NT2/D1 (cell line): Measurements from ENCODE around the gene HMX2.
"Not testable (repeated sequence)": the region's sequence is repeated elsewhere in the genome, so short reads cannot be mapped to it uniquely, and the experiment has no call there.

ENCODE experiments used
- DNase-seq: peaks from one replicate; pipeline ENCODE4 v3.0.0-alpha.2; 2011; ENCODE audit warnings: low read depth, low spot score
- H3K27me3 ChIP-seq: 2 replicates; pipeline ENCODE4 v1.6.0; 2011; ENCODE audit warnings: mild to moderate bottlenecking; ENCODE audit not compliant: insufficient read length, insufficient read depth
- H3K36me3 ChIP-seq: 2 replicates; pipeline ENCODE4 v1.6.1; 2011; ENCODE audit warnings: mild to moderate bottlenecking, low read length, mixed read lengths; ENCODE audit not compliant: insufficient read depth, insufficient read length
- H3K4me1 ChIP-seq: 2 replicates; pipeline ENCODE4 v1.5.1; 2011; ENCODE audit not compliant: insufficient read depth, insufficient read length
- H3K4me3 ChIP-seq: 2 replicates; pipeline ENCODE4 v1.5.1; 2011; ENCODE audit warnings: low read depth; ENCODE audit not compliant: insufficient read length
- H3K9ac ChIP-seq: 2 replicates; pipeline ENCODE4 v1.6.0; 2011; ENCODE audit warnings: low read depth; ENCODE audit not compliant: insufficient read length
- H3K9me3 ChIP-seq: 2 replicates; pipeline ENCODE4 v1.5.1; 2011; ENCODE audit warnings: mild to moderate bottlenecking, low read length; ENCODE audit not compliant: insufficient read depth
- SUZ12 ChIP-seq: IDR thresholded peaks from 2 replicates; pipeline ENCODE4 v1.6.1; 2011; ENCODE audit not compliant: insufficient read length, insufficient read depth; ENCODE audit errors: extremely low read depth
- YY1 ChIP-seq: IDR thresholded peaks from 2 replicates; pipeline ENCODE4 v1.6.1; 2011; ENCODE audit not compliant: insufficient read length, insufficient read depth
- ZNF274 ChIP-seq: IDR thresholded peaks from 2 replicates; pipeline ENCODE4 v1.6.1; 2011; ENCODE audit warnings: mild to moderate bottlenecking, low read depth, low read length

HMX2 gene

DNA sequence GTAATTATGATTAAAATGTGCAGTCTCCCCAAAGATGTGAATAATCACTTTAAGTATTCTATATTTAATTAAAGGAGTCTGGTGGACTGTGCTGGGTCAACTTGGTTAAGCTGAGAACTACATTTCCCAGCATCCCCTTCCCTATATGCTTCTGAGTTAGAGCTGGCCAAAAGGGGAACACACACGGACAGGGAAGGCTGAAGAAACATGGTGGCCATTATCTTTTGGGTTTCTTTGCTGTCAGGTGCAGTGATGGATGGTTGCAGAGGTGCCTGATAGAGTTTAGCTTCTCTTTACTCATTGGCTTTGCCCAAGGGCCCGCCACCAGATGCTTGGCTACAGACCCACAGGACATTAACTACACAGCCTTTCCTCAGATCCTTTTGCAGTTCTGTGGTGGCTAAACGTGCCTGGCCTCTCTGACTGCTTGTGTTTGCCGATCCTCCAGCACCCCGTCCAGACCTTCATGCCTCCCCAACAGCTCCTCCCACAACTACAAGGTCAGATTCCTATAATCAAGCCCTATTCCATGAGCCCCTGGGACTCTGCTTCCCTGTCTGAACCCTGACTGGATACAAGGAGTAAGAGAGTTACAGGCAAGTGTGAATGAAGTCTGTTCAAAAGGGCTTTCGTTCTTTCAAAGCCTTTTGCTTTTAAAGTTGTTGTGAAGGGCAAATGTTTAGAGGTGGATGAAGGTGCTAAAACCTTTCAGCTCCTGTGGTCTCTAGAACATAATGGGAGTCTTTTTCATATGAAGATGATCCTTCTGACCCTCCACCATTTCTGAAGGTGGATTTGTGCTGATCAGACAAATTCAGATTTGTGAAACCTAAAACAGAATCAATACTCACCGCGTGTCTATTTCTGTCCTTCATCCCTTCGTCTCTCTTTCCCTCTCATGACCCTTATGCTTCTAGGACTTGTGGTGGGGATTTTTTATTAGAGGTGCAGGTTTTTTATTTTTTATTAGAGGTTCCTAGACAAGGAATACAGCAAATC lies 27.8 kb downstream of the HMX2 start:
- no peak for TF ChIP-seq SUZ12
- TF ChIP-seq YY1: no peak
- no peak for TF ChIP-seq ZNF274
- no peak for DNase-seq
- no peaks in the 10 kb centered on the region for H3K4me1 ChIP-seq
- H3K27me3 ChIP-seq: no peaks in the 10 kb centered on the region
- H3K9me3 ChIP-seq: no peaks in the 10 kb centered on the region
- H3K9ac ChIP-seq: no peak overlapping the region
- H3K36me3 ChIP-seq: peaks cover 28% of the 10 kb centered on the region
- H3K4me3 ChIP-seq: no peak overlapping the region

- peaks cover 24% of the 10 kb centered on the region for H3K36me3 ChIP-seq
- H3K4me1 ChIP-seq, H3K9ac ChIP-seq: not testable (repeated sequence)
Observed at GRCh38 chr10:123178390-123178789, 30.5 kb downstream of the HMX2 start.

DNA sequence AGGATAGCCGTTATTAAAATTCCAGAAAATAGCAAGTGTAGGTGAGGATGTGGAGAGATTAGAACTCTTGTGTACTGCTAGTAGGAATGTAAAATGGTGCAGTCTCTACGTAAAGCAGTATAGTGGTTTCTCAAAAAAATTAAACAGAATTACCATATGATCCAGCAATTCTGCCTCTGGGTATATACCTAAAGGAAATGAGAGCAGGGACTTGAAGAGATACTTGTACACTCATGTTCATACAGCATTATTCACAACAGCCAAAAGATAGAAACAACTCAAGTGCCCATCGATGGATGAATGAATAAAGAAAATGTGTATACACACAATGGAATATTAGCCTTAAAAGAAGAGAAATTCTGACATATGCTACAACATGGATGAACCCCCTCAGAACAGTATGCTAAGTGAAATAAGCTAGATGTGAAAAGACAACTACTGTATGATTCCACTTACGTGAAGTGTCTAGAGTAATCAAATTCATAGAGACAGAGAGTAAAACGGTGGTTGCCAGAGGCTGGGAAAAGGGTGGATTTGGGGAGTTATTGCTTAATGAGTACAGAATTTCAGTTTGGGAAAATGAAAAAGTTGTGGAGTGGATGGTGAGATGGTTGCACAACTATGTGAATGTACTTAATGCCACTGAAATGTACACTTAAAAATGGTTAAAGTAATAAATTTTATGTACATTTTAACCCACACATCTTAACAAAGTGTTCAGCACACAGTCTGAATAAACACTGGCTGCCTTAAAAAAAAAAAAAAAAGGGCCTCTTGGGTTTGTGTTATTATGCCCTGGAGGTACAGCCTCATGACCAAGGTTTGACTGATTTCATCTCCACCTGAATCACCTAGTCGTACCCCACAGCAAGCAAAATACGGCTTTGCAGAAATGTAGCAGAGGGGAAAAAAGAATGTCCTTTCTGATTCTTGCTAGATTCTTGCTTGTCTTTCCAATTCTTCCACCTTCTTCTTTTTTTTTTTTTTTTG lies 32.5 kb downstream of the HMX2 start:
- Histone ChIP-seq H3K9ac (no peak overlapping the region), H3K36me3 (peaks cover 15% of the 10 kb centered on the region), H3K4me3 (no peak overlapping the region), H3K9me3 (peaks cover 13% of the 10 kb centered on the region), H3K4me1 (no peaks in the 10 kb centered on the region), H3K27me3 (no peaks in the 10 kb centered on the region)
- TF ChIP-seq SUZ12 (no peak), ZNF274 (no peak), YY1 (no peak)
- no peak for DNase-seq

More at GRCh38 chr10:123178390-123178789, 30.5 kb downstream of the HMX2 start:
- not testable (repeated sequence) for H3K9me3 ChIP-seq, DNase-seq, H3K27me3 ChIP-seq, H3K4me3 ChIP-seq

- Histone ChIP-seq H3K4me1 (no peaks in the 10 kb centered on the region), H3K9me3 (peaks cover 13% of the 10 kb centered on the region), H3K27me3 (no peaks in the 10 kb centered on the region), H3K4me3 (no peak overlapping the region), H3K9ac (no peak overlapping the region), H3K36me3 (peaks cover 6% of the 10 kb centered on the region)
- no peak for DNase-seq
- no peak for TF ChIP-seq ZNF274
- no peak for TF ChIP-seq YY1
- no peak for TF ChIP-seq SUZ12
Observed at GRCh38 chr10:123183724-123184123, 35.8 kb downstream of the HMX2 start.

DNA sequence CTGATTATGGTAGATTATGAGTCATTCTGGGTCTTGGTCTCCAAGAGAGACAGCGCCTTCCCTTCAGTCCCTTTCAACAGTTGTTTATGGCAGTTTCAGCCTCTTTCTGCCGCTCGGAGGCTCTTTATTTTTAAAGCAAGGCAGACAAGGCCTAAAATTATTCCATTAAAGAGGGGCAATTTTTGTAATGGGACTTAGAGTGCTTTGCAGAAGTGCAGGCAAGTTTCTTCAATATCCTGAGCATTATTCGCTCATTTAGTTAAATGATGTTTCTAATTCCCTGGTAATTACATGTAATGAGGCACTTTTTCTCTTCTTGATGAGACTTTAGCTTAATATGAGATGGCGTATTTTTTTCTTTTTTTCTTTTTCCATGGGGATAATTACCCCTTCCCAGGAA lies 39.8 kb downstream of the HMX2 start:
- DNase-seq: no peak

DNA sequence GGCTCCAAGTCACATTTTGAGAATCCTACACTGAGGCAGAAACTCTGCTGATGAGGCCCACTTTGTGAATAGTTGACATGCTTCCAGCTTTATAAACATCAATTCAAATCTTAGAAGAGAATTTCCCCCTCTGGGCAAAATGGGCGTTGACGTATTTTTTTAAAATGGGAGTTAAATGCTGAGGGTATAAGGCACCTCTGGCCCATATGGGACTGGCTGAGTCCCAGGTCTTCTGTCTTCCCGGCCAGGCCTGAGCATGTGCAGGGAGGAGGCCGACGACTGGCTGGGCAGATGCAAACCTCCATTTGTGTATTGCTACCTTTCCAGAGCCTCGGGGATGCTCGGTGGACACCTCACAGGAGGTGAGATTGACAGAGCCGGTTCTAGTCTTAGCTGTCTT lies 44.0 kb downstream of the HMX2 start:
- peaks cover 7% of the 10 kb centered on the region for H3K36me3 ChIP-seq
- H3K4me3 ChIP-seq: no peak overlapping the region
- H3K4me1 ChIP-seq: no peaks in the 10 kb centered on the region
- H3K27me3 ChIP-seq: no peaks in the 10 kb centered on the region
- TF ChIP-seq ZNF274: no peak
- no peak for TF ChIP-seq YY1
- no peak for TF ChIP-seq SUZ12
- no peak for DNase-seq
- H3K9me3 ChIP-seq: no peaks in the 10 kb centered on the region
- H3K9ac ChIP-seq: no peak overlapping the region

More for the DNA sequence above, 39.8 kb downstream of the HMX2 start:
- no peak overlapping the region for H3K9ac ChIP-seq
- TF ChIP-seq YY1: no peak
- no peak for TF ChIP-seq SUZ12
- TF ChIP-seq ZNF274: no peak
- no peaks in the 10 kb centered on the region for H3K27me3 ChIP-seq
- peaks cover 11% of the 10 kb centered on the region for H3K36me3 ChIP-seq
- no peaks in the 10 kb centered on the region for H3K4me1 ChIP-seq
- no peak overlapping the region for H3K4me3 ChIP-seq
- H3K9me3 ChIP-seq: peaks cover 13% of the 10 kb centered on the region

GRCh38 chr10:123194056-123194455 lies 46.1 kb downstream of the HMX2 start:
- no peak for DNase-seq
- H3K9ac ChIP-seq: no peak overlapping the region
- H3K9me3 ChIP-seq: no peaks in the 10 kb centered on the region
- peaks cover 5% of the 10 kb centered on the region for H3K36me3 ChIP-seq
- no peaks in the 10 kb centered on the region for H3K4me1 ChIP-seq
- no peaks in the 10 kb centered on the region for H3K27me3 ChIP-seq
- TF ChIP-seq ZNF274 (no peak), YY1 (no peak), SUZ12 (no peak)
- H3K4me3 ChIP-seq: no peak overlapping the region
